Activated CD4-positive, alpha-beta T cell treated with anti-CD3 and anti-CD28 coated beads, Interleukin-2, amount 10 ng/mL, durations not matched to agents 24 days and 14 days (primary cell): ENCODE measurements around the gene RAB30. TPM values are rescaled to one million over a fixed set of nuclear protein-coding genes. Genes with fewer than 3 reads are reported as not detected.

Experiments
- DNase-seq: peaks from one replicate; pipeline ENCODE4 v3.0.0; 2022
- H3K27ac Mint-ChIP-seq: one replicate; pipeline ENCODE4 v1.8.0; 2022; ENCODE audit warnings: mild to moderate bottlenecking, mixed read lengths
- H3K27me3 Mint-ChIP-seq: one replicate; pipeline ENCODE4 v1.8.0; 2022; ENCODE audit warnings: mixed read lengths
- H3K36me3 Mint-ChIP-seq: one replicate; pipeline ENCODE4 v1.8.0; 2022; ENCODE audit warnings: low read depth, mild to moderate bottlenecking, mixed read lengths
- H3K4me1 Mint-ChIP-seq: one replicate; pipeline ENCODE4 v1.8.0; 2021; ENCODE audit warnings: mixed read lengths
- H3K4me3 Mint-ChIP-seq: one replicate; pipeline ENCODE4 v1.8.0; 2022; ENCODE audit warnings: mild to moderate bottlenecking, moderate library complexity, mixed read lengths
- H3K9me3 Mint-ChIP-seq: one replicate; pipeline ENCODE4 v1.8.0; 2021; ENCODE audit warnings: mixed read lengths
- intact Hi-C: fragments of 100-400 bp; cut with micrococcal nuclease; formaldehyde crosslinking; loops from one replicate; pipeline ENCODE4 v1.15.1; 2023
- total RNA-seq: library from RNA; stranded (reverse); gene quantifications from 2 replicates; pipeline ENCODE4 v1.2.3, GENCODE V29; 2022

RAB30 gene
- total RNA-seq, 1 donor from 2014 or later: 15.4 TPM

GRCh38 chr11:83006877-83007330 lies 64.8 kb downstream of the RAB30 start:
- DNase-seq: peak; percentile 64
- H3K27ac Mint-ChIP-seq: peak overlapping the region; percentile 72
- peak overlapping the region; percentile 27 for H3K4me3 Mint-ChIP-seq

GRCh38 chr11:83004746-83005556 lies 66.7 kb downstream of the RAB30 start:
- intact Hi-C loops: loop anchor here (1.0 to 5.0 kb wide), 3 partner anchors 9 to 187 kb away; partner anchors contain the start of gene ANKRD42
- peaks cover 4% of the 10 kb centered on the region for H3K36me3 Mint-ChIP-seq
- H3K4me1 Mint-ChIP-seq: peaks cover 43% of the 10 kb centered on the region
- H3K4me3 Mint-ChIP-seq: peak overlapping the region; percentile 11
- no peaks in the 10 kb centered on the region for H3K9me3 Mint-ChIP-seq
- peak overlapping the region; percentile 59 for H3K27ac Mint-ChIP-seq
- no peaks in the 10 kb centered on the region for H3K27me3 Mint-ChIP-seq
- DNase-seq: no peak

More at GRCh38 chr11:83006877-83007330, 64.8 kb downstream of the RAB30 start:
- intact Hi-C loops: loop anchor here (1.0 to 5.0 kb wide), 8 partner anchors 27 to 185 kb away; partner anchors contain the start of genes ANKRD42, DDIAS, PRCP and RAB30
- peaks cover 4% of the 10 kb centered on the region for H3K36me3 Mint-ChIP-seq
- no peaks in the 10 kb centered on the region for H3K27me3 Mint-ChIP-seq
- no peaks in the 10 kb centered on the region for H3K9me3 Mint-ChIP-seq
- peaks cover 42% of the 10 kb centered on the region for H3K4me1 Mint-ChIP-seq

- no peaks in the 10 kb centered on the region for H3K36me3 Mint-ChIP-seq
- no peak for DNase-seq
- peaks cover 38% of the 10 kb centered on the region for H3K4me1 Mint-ChIP-seq
- no peak overlapping the region for H3K27ac Mint-ChIP-seq
- no peaks in the 10 kb centered on the region for H3K27me3 Mint-ChIP-seq
- no peaks in the 10 kb centered on the region for H3K9me3 Mint-ChIP-seq
- intact Hi-C loops: no loop called here
- H3K4me3 Mint-ChIP-seq: no peak overlapping the region
These were observed 69.2 kb downstream of the RAB30 start for GRCh38 chr11:83002522-83002921.

GRCh38 chr11:83002053-83002452 lies 69.6 kb downstream of the RAB30 start:
- Mint-ChIP-seq H3K36me3 (no peaks in the 10 kb centered on the region), H3K27me3 (no peaks in the 10 kb centered on the region), H3K4me3 (no peak overlapping the region), H3K9me3 (no peaks in the 10 kb centered on the region), H3K27ac (peak overlapping the region; percentile 23), H3K4me1 (peaks cover 40% of the 10 kb centered on the region)
- DNase-seq: peak; percentile 64
- intact Hi-C loops: no loop called here

- no peak for DNase-seq
- Mint-ChIP-seq H3K27ac (no peak overlapping the region), H3K4me3 (no peak overlapping the region), H3K9me3 (no peaks in the 10 kb centered on the region), H3K27me3 (no peaks in the 10 kb centered on the region), H3K4me1 (peaks cover 39% of the 10 kb centered on the region), H3K36me3 (peaks cover 2% of the 10 kb centered on the region)
- intact Hi-C loops: no loop called here
These were observed 71.3 kb downstream of the RAB30 start for GRCh38 chr11:83000381-83000780.

GRCh38 chr11:82999232-82999631 lies 72.5 kb downstream of the RAB30 start:
- Mint-ChIP-seq H3K27me3 (no peaks in the 10 kb centered on the region), H3K9me3 (peaks cover 4% of the 10 kb centered on the region), H3K4me3 (no peak overlapping the region), H3K27ac (no peak overlapping the region), H3K36me3 (peaks cover 5% of the 10 kb centered on the region), H3K4me1 (peaks cover 33% of the 10 kb centered on the region)
- intact Hi-C loops: loop anchor here (5.0 to 10.0 kb wide), 2 partner anchors 118 to 286 kb away; partner anchors contain the start of gene CCDC90B
- no peak for DNase-seq

- DNase-seq: no peak
- Mint-ChIP-seq H3K9me3 (peaks cover 7% of the 10 kb centered on the region), H3K4me3 (no peak overlapping the region), H3K27me3 (no peaks in the 10 kb centered on the region), H3K36me3 (peaks cover 11% of the 10 kb centered on the region), H3K27ac (peak overlapping the region; percentile 42), H3K4me1 (peaks cover 38% of the 10 kb centered on the region)
- intact Hi-C loops: loop anchor here (5.0 to 10.0 kb wide), 2 partner anchors 119 to 286 kb away; partner anchors contain the start of gene CCDC90B
These were observed 73.0 kb downstream of the RAB30 start for GRCh38 chr11:82998697-82999096.

- Mint-ChIP-seq H3K4me1 (peaks cover 35% of the 10 kb centered on the region), H3K4me3 (no peak overlapping the region), H3K27me3 (no peaks in the 10 kb centered on the region), H3K27ac (peak overlapping the region; percentile 35), H3K9me3 (peaks cover 7% of the 10 kb centered on the region), H3K36me3 (peaks cover 16% of the 10 kb centered on the region)
- DNase-seq: no peak
- intact Hi-C loops: loop anchor here (1.0 to 10.0 kb wide), 7 partner anchors 8 to 288 kb away; partner anchors contain the start of genes CCDC90B and RAB30
These were observed 74.6 kb downstream of the RAB30 start for GRCh38 chr11:82996966-82997606.

GRCh38 chr11:82995754-82996398 lies 75.8 kb downstream of the RAB30 start:
- peak; percentile 63 for DNase-seq
- intact Hi-C loops: loop anchor here (1.0 to 10.0 kb wide), 7 partner anchors 9 to 289 kb away; partner anchors contain the start of genes CCDC90B and RAB30
- Mint-ChIP-seq H3K27me3 (no peaks in the 10 kb centered on the region), H3K4me1 (peaks cover 33% of the 10 kb centered on the region), H3K4me3 (peak overlapping the region; percentile 62), H3K9me3 (peaks cover 7% of the 10 kb centered on the region), H3K27ac (peak overlapping the region; percentile 90), H3K36me3 (peaks cover 16% of the 10 kb centered on the region)

- Mint-ChIP-seq H3K27me3 (no peaks in the 10 kb centered on the region), H3K36me3 (peaks cover 16% of the 10 kb centered on the region), H3K27ac (peak overlapping the region; percentile 55), H3K4me3 (peak overlapping the region; percentile 5), H3K4me1 (peaks cover 33% of the 10 kb centered on the region), H3K9me3 (peaks cover 7% of the 10 kb centered on the region)
- intact Hi-C loops: loop anchor here (5.0 to 10.0 kb wide), 2 partner anchors 122 to 290 kb away; partner anchors contain the start of gene CCDC90B
- DNase-seq: no peak
These were observed 76.5 kb downstream of the RAB30 start for GRCh38 chr11:82995235-82995634.

- no peak for DNase-seq
- H3K4me1 Mint-ChIP-seq: peaks cover 30% of the 10 kb centered on the region
- H3K27me3 Mint-ChIP-seq: no peaks in the 10 kb centered on the region
- H3K9me3 Mint-ChIP-seq: peaks cover 7% of the 10 kb centered on the region
- peak overlapping the region; percentile 52 for H3K27ac Mint-ChIP-seq
- peak overlapping the region; percentile 32 for H3K4me3 Mint-ChIP-seq
- intact Hi-C loops: loop anchor here (5.0 to 10.0 kb wide), 2 partner anchors 123 to 290 kb away; partner anchors contain the start of gene CCDC90B
- peaks cover 16% of the 10 kb centered on the region for H3K36me3 Mint-ChIP-seq
These were observed 77.0 kb downstream of the RAB30 start for GRCh38 chr11:82994604-82995230.

GRCh38 chr11:82992223-82992622 lies 79.5 kb downstream of the RAB30 start:
- Mint-ChIP-seq H3K27ac (no peak overlapping the region), H3K27me3 (no peaks in the 10 kb centered on the region), H3K9me3 (peaks cover 7% of the 10 kb centered on the region), H3K36me3 (peaks cover 23% of the 10 kb centered on the region), H3K4me3 (no peak overlapping the region), H3K4me1 (peaks cover 23% of the 10 kb centered on the region)
- no peak for DNase-seq
- intact Hi-C loops: loop anchor here (10.0 kb wide), 1 partner anchor 293 kb away; the partner anchor contains the start of gene CCDC90B
